Measurements from ENCODE around the gene PALLD. TPM values are rescaled to one million over a fixed set of nuclear protein-coding genes. Genes with fewer than 3 reads are reported as not detected.
A peak's percentile ranks its signal among the peaks of the same experiment; 100 is the strongest.

PALLD gene
- total and polyA plus RNA-seq, 2 donors (not counting 3 experiments of a cell fraction or from before 2014, with no cell fraction given), result 13.4 to 48.2 TPM

DNA sequence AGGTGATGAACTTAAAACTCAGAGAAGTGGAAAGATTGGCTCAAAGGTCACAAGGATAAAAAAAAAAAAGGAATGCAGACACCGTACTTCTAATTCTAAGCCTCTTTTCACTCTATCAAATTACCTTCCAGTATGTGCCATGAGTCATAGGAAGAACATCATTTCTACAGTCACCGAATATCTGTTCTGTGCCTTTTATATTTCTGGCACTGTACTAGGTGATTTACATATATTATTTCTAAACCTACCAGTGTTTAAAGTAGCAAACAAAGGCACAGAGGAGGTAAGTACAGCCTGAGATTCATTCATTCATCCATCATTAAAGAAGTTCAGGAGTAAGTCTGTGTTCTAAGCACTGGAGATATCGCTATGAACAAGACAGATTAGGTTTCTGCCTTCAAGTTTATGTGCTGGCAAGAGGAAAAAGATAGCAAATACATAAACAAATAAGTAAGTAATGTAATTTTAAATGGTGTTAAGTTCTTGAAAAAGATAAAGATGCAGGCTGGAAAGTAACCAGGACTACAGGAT, 65.3 kb downstream of the PALLD start:
- DNase-seq (ENCODE audit: low read depth, low spot score) (peak; percentile 63), FAIRE-seq (no peak)
- H3K4me1 ChIP-seq (ENCODE audit: control insufficient read depth, extremely low read depth, insufficient read depth, low read length), result peaks cover 51% of the 10 kb centered on the region
- H3K27me3 ChIP-seq (ENCODE audit: control insufficient read depth in 2 of 2, insufficient read depth in 2 of 2, low read length in 2 of 2), result no peaks in the 10 kb centered on the region
- TF ChIP-seq JUN (IDR thresholded peaks at IDR 0.05; ENCODE audit: borderline replicate concordance, insufficient read depth, insufficient read length, low read depth) (peak; percentile 62), POLR2AphosphoS5 (IDR thresholded peaks at IDR 0.05; ENCODE audit: insufficient read depth, low read depth, low read length) (no peak), GATA2 (IDR thresholded peaks at IDR 0.05; ENCODE audit: insufficient read depth, insufficient read length, low read depth, low read length) (no peak), FOS (IDR thresholded peaks at IDR 0.05; ENCODE audit: borderline replicate concordance, insufficient read depth, low read length) (peak; percentile 70), POLR2A (IDR thresholded peaks at IDR 0.05; ENCODE audit: low read depth, low read length) (no peak), EZH2 (IDR thresholded peaks at IDR 0.05; ENCODE audit: borderline replicate concordance, low read depth, low read length, severe bottlenecking) (no peak), MYC (IDR thresholded peaks at IDR 0.05; ENCODE audit: low read depth, low read length) (no peak)
- TF ChIP-seq, protein P1, sequence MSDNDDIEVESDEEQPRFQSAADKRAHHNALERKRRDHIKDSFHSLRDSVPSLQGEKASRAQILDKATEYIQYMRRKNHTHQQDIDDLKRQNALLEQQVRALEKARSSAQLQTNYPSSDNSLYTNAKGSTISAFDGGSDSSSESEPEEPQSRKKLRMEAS (IDR thresholded peaks at IDR 0.05; ENCODE audit: insufficient read depth, insufficient read length), result no peak
- ChIA-PET POLR2A (no interaction called here), CTCF (no interaction called here)
- H4K20me1 ChIP-seq (replicated peaks; ENCODE audit: control insufficient read depth, extremely low read depth, insufficient read depth, low read length), result no peaks in the 10 kb centered on the region
- intact Hi-C loops (cut with micrococcal nuclease) (no loop called here), dilution Hi-C loops (cut with MboI; ENCODE audit: extremely low pct_ligation_motif_present, low sequenced_read_pairs) (no loop called here)
- H3K27ac ChIP-seq (ENCODE audit: insufficient read depth, low read depth, low read length), result no peak overlapping the region
- no peaks in the 10 kb centered on the region for H3K9me3 ChIP-seq (replicated peaks; ENCODE audit: control insufficient read depth, insufficient read depth, low read length)
- BruUV-seq (replicated peaks), result no TSS peak
- no peaks in the 10 kb centered on the region for H3K36me3 ChIP-seq (ENCODE audit: control insufficient read depth in 2 of 2, extremely low read depth in 1 of 2, insufficient read depth in 2 of 2, low read length in 2 of 2)
- no peak overlapping the region for H2AFZ ChIP-seq (ENCODE audit: low read depth, low read length)
- peak overlapping the region; percentile 40 for H3K4me2 ChIP-seq (ENCODE audit: insufficient read depth, low read length)
- H3K4me3 ChIP-seq (replicated peaks in 1 of 3; ENCODE audit: insufficient read depth in 1 of 3, low read depth in 1 of 3, low read length in 3 of 3), result no peak overlapping the region
- no peaks in the 10 kb centered on the region for H3K79me2 ChIP-seq (ENCODE audit: control insufficient read depth, insufficient read depth, low read length)
- no peaks in the 10 kb centered on the region for H3K9me1 ChIP-seq (replicated peaks; ENCODE audit: control insufficient read depth, extremely low read depth, insufficient read depth, low read length)
- H3K9ac ChIP-seq (replicated peaks; ENCODE audit: extremely low read depth, insufficient read depth, low read length), result no peak overlapping the region

DNA sequence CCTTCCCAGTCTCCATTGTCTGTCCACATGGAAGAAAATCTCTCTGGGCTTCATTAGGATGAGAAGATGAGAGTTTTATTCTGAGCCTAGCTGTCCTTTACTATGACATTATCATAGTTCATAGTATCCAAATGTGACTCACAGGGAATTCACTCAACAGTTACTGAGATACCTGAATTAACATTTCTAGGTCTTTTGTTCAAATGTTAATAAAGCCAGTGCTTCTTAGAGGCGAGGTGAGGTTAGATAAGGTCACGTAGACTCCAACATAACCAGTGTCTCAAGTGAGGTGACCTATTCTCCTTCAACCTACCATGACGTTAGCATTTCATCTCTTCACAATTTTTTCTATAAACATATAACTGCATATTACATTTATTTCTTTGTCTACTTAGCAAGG, 67.2 kb downstream of the PALLD start:
- dilution Hi-C loops (cut with MboI; ENCODE audit: extremely low pct_ligation_motif_present, low sequenced_read_pairs), result no loop called here
- CTCF ChIA-PET, result interaction anchor here (0.8 kb wide), 1 partner anchor 12 kb away, joined by 3 read pairs; no protein-coding TSS in a partner anchor
- no peaks in the 10 kb centered on the region for H3K27me3 ChIP-seq (ENCODE audit: control insufficient read depth in 2 of 2, insufficient read depth in 2 of 2, low read length in 2 of 2)

More for the DNA sequence above, 67.2 kb downstream of the PALLD start:
- Histone ChIP-seq H4K20me1 (replicated peaks; ENCODE audit: control insufficient read depth, extremely low read depth, insufficient read depth, low read length) (no peaks in the 10 kb centered on the region), H3K9me1 (replicated peaks; ENCODE audit: control insufficient read depth, extremely low read depth, insufficient read depth, low read length) (no peaks in the 10 kb centered on the region), H3K36me3 (ENCODE audit: control insufficient read depth in 2 of 2, extremely low read depth in 1 of 2, insufficient read depth in 2 of 2, low read length in 2 of 2) (no peaks in the 10 kb centered on the region), H3K27ac (ENCODE audit: insufficient read depth, low read depth, low read length) (no peak overlapping the region), H3K9me3 (replicated peaks; ENCODE audit: control insufficient read depth, insufficient read depth, low read length) (no peaks in the 10 kb centered on the region), H3K4me1 (ENCODE audit: control insufficient read depth, extremely low read depth, insufficient read depth, low read length) (peaks cover 40% of the 10 kb centered on the region), H2AFZ (ENCODE audit: low read depth, low read length) (no peak overlapping the region), H3K4me3 (replicated peaks in 1 of 3; ENCODE audit: insufficient read depth in 1 of 3, low read depth in 1 of 3, low read length in 3 of 3) (no peak overlapping the region), H3K9ac (replicated peaks; ENCODE audit: extremely low read depth, insufficient read depth, low read length) (no peak overlapping the region), H3K4me2 (ENCODE audit: insufficient read depth, low read length) (no peak overlapping the region), H3K79me2 (ENCODE audit: control insufficient read depth, insufficient read depth, low read length) (no peaks in the 10 kb centered on the region)
- no peak for DNase-seq (ENCODE audit: low read depth, low spot score)
- no TSS peak for BruUV-seq (replicated peaks)
- TF ChIP-seq EZH2 (IDR thresholded peaks at IDR 0.05; ENCODE audit: borderline replicate concordance, low read depth, low read length, severe bottlenecking) (no peak), FOS (IDR thresholded peaks at IDR 0.05; ENCODE audit: borderline replicate concordance, insufficient read depth, low read length) (no peak), JUN (IDR thresholded peaks at IDR 0.05; ENCODE audit: borderline replicate concordance, insufficient read depth, insufficient read length, low read depth) (no peak), POLR2A (IDR thresholded peaks at IDR 0.05; ENCODE audit: low read depth, low read length) (no peak), MYC (IDR thresholded peaks at IDR 0.05; ENCODE audit: low read depth, low read length) (no peak), GATA2 (IDR thresholded peaks at IDR 0.05; ENCODE audit: insufficient read depth, insufficient read length, low read depth, low read length) (no peak), POLR2AphosphoS5 (IDR thresholded peaks at IDR 0.05; ENCODE audit: insufficient read depth, low read depth, low read length) (no peak)
- TF ChIP-seq, protein P1 (IDR thresholded peaks at IDR 0.05; ENCODE audit: insufficient read depth, insufficient read length), result no peak
- TF ChIP-seq, protein P2, sequence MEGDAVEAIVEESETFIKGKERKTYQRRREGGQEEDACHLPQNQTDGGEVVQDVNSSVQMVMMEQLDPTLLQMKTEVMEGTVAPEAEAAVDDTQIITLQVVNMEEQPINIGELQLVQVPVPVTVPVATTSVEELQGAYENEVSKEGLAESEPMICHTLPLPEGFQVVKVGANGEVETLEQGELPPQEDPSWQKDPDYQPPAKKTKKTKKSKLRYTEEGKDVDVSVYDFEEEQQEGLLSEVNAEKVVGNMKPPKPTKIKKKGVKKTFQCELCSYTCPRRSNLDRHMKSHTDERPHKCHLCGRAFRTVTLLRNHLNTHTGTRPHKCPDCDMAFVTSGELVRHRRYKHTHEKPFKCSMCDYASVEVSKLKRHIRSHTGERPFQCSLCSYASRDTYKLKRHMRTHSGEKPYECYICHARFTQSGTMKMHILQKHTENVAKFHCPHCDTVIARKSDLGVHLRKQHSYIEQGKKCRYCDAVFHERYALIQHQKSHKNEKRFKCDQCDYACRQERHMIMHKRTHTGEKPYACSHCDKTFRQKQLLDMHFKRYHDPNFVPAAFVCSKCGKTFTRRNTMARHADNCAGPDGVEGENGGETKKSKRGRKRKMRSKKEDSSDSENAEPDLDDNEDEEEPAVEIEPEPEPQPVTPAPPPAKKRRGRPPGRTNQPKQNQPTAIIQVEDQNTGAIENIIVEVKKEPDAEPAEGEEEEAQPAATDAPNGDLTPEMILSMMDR (IDR thresholded peaks at IDR 0.05; ENCODE audit: extremely low read depth in 1 of 2, insufficient read depth in 1 of 2, low read depth in 1 of 2, low read length in 2 of 2), result no peak
- POLR2A ChIA-PET, result no interaction called here
- no peak for FAIRE-seq
- intact Hi-C loops (cut with micrococcal nuclease), result no loop called here

All from endothelial cell of umbilical vein (primary cell).